GM12878 (cell line): ENCODE measurements around the gene MOBP. TPM values are rescaled to one million over a fixed set of nuclear protein-coding genes. Genes with fewer than 3 reads are reported as not detected.

ENCODE experiments used
- ATAC-seq: fragments of 200-7000 bp; cut with Tn5 transposase; 3 replicates; pipeline ENCODE4 v1.9.1; 2020; ENCODE audit warnings: mild to moderate bottlenecking, moderate library complexity
- BruUV-seq: library from RNA; stranded (reverse); fragments of 400-500 nt; replicated peaks from 2 replicates; lab custom pipeline; 2021; lab: Mats Ljungman, UMichigan
- CTCF ChIA-PET: fragments of 300-600 bp; sonication (Branson Sonifier 250); formaldehyde crosslinking; extraction: SDS; loops from one replicate; lab custom pipeline; 2021; ENCODE audit warnings: inconsistent platforms; lab: Yijun Ruan, JAX
- POLR2A ChIA-PET: fragments of 350-600 bp; formaldehyde crosslinking; extraction: SDS; loops from one replicate; lab custom pipeline; 2021; ENCODE audit warnings: inconsistent platforms; lab: Charles Lee
- RAD21 ChIA-PET: fragments of 300-600 bp; sonication (Branson Sonifier 250); formaldehyde crosslinking; loops from one replicate; lab custom pipeline; 2023; ENCODE audit warnings: antibody characterized with exemption; ENCODE audit not compliant: unreplicated experiment; lab: Charles Lee
- SMC1A ChIA-PET: fragments of 300-600 bp; sonication (Branson Sonifier 250); formaldehyde crosslinking; loops from one replicate; lab custom pipeline; 2023; ENCODE audit not compliant: unreplicated experiment, uncharacterized antibody; lab: Charles Lee
- DNase-seq: peaks from one replicate; pipeline ENCODE4 v3.0.0-alpha.2; 2011; ENCODE audit warnings: low read depth, low spot score
- FAIRE-seq: peaks from 3 replicates; lab custom pipeline; 2011; peaks lifted over from hg19 to GRCh38; lab: Jason Lieb, UNC
- H2AFZ ChIP-seq: 2 replicates; pipeline ENCODE4 v1.6.0; 2011; ENCODE audit warnings: low read depth, low read length, control low read depth; ENCODE audit not compliant: control insufficient read depth
- H3K27ac ChIP-seq: 2 replicates; pipeline ENCODE4 v1.5.1; 2011; ENCODE audit warnings: control low read depth; ENCODE audit not compliant: control insufficient read depth, insufficient read depth
- H3K27me3 ChIP-seq, 2 experiments: replicated peaks in 1 of 2; 2 replicates each; pipeline versions ENCODE4 v1.6.0 to v1.6.1; 2011; ENCODE audit warnings: low read length in 1 of 2; ENCODE audit not compliant: control insufficient read depth in 2 of 2, insufficient read depth in 2 of 2
- H3K36me3 ChIP-seq, 2 experiments: 2 replicates each; pipeline ENCODE4 v1.5.1; 2011; ENCODE audit warnings: low read length in 1 of 2; ENCODE audit not compliant: control insufficient read depth in 2 of 2, insufficient read depth in 2 of 2
- H3K4me1 ChIP-seq: 2 replicates; pipeline ENCODE4 v1.6.1; 2011; ENCODE audit warnings: mild to moderate bottlenecking, low read length, moderate library complexity, mixed read lengths; ENCODE audit not compliant: control insufficient read depth, insufficient read depth
- H3K4me2 ChIP-seq: 2 replicates; pipeline ENCODE4 v1.6.0; 2011; ENCODE audit warnings: control low read depth; ENCODE audit not compliant: control insufficient read depth, insufficient read depth
- H3K4me3 ChIP-seq: fragments of 200-600 bp; sonication (generic); 2 replicates; pipeline ENCODE4 v1.5.1; 2016
- H3K79me2 ChIP-seq: 2 replicates; pipeline ENCODE4 v1.6.0; 2011; ENCODE audit warnings: low read length; ENCODE audit not compliant: control insufficient read depth, insufficient read depth
- H3K9ac ChIP-seq: 2 replicates; pipeline ENCODE4 v1.8.0; 2011; ENCODE audit warnings: low read length, control low read depth, mixed read lengths; ENCODE audit not compliant: control insufficient read depth, insufficient read depth
- H3K9me3 ChIP-seq: replicated peaks from 3 replicates; pipeline ENCODE4 v1.5.1; 2011; ENCODE audit warnings: mild to moderate bottlenecking, low read length; ENCODE audit not compliant: control insufficient read depth, insufficient read depth
- H4K20me1 ChIP-seq: 2 replicates; pipeline ENCODE4 v1.6.0; 2011; ENCODE audit not compliant: control insufficient read depth, insufficient read depth
- CBFB ChIP-seq: IDR thresholded peaks from 2 replicates; pipeline ENCODE4 v1.6.1; 2016; ENCODE audit warnings: antibody characterized with exemption, low read depth
- FOXM1 ChIP-seq: IDR thresholded peaks from 2 replicates; pipeline ENCODE4 v1.6.1; 2012; ENCODE audit warnings: low read depth, mild to moderate bottlenecking, inconsistent platforms, low read length, moderate library complexity
- JUNB ChIP-seq: IDR thresholded peaks from 2 replicates; pipeline ENCODE4 v1.6.1; 2016; ENCODE audit warnings: antibody characterized with exemption, mild to moderate bottlenecking
- KAT2A ChIP-seq: conservative IDR thresholded peaks from 2 replicates; pipeline ENCODE4 v1.6.1; 2011; ENCODE audit warnings: low read depth, low read length; ENCODE audit not compliant: control insufficient read depth
- NFIC ChIP-seq: IDR thresholded peaks from 2 replicates; pipeline ENCODE4 v1.6.1; 2012; ENCODE audit warnings: low read depth, mild to moderate bottlenecking, inconsistent platforms, low read length, moderate library complexity
- NFYA ChIP-seq: IDR thresholded peaks from 2 replicates; pipeline ENCODE4 v1.6.1; 2011; ENCODE audit warnings: low read depth, mild to moderate bottlenecking, low read length, improper control_type of control experiment, borderline replicate concordance
- NR2F1 ChIP-seq: fragments of 450-650 bp; conservative IDR thresholded peaks from 2 replicates; pipeline ENCODE4 v1.6.1; 2017; ENCODE audit warnings: mild to moderate bottlenecking
- NRF1 ChIP-seq: conservative IDR thresholded peaks from 2 replicates; pipeline ENCODE4 v1.6.1; 2011; ENCODE audit warnings: mild to moderate bottlenecking, low read depth, low read length, improper control_type of control experiment
- ZNF207 ChIP-seq: fragments of 450-650 bp; IDR thresholded peaks from 2 replicates; pipeline ENCODE4 v1.6.1; 2014; ENCODE audit warnings: antibody characterized with exemption, mild to moderate bottlenecking, borderline replicate concordance
- ZNF274 ChIP-seq: IDR thresholded peaks from one replicate; pipeline ENCODE4 v1.8.0; 2011; ENCODE audit not compliant: insufficient read length, insufficient read depth
- ZNF592 ChIP-seq: fragments of 450-650 bp; IDR thresholded peaks from 2 replicates; pipeline ENCODE4 v1.6.1; 2017; ENCODE audit warnings: mild to moderate bottlenecking, moderate library complexity
- WGBS: methylation state at CpG from one replicate; pipeline ENCODE4 v1.1.6; 2016; ENCODE audit warnings: low lambda C conversion rate; ENCODE audit not compliant: insufficient replicate concordance, insufficient coverage; ENCODE audit errors: missing lambda C conversion rate; 5-methylcytosine and 5-hydroxymethylcytosine counted together
- in situ Hi-C: fragments of 300-500 bp; cut with MboI; formaldehyde crosslinking; loops from 9 replicates; pipeline ENCODE4 v1.14.3; 2018; ENCODE audit warnings: mixed read lengths
- intact Hi-C: fragments of 100-400 bp; cut with micrococcal nuclease; formaldehyde crosslinking; loops from one replicate; pipeline ENCODE4 v1.14.2; 2022; ENCODE audit not compliant: unreplicated experiment
- polyA plus RNA-seq, 11 experiments: library from polyadenylated mRNA; depleted of rRNA in 4 of 11; unstranded in 6 of 11; stranded (reverse) in 5 of 11; fragments of >200 nt; fragmentation: Nextera tagmentation in 4 of 11; fragmentation: Illumina TruSeq in 1 of 11; extraction: Ambion mirVana in 4 of 11; extraction: Trizol in 1 of 11; gene quantifications; 1 replicate in 1 of 11; 2 replicates in 10 of 11; pipeline versions ENCODE4 v1.2.1 to v1.2.3, GENCODE V29; 2011 to 2016; ENCODE audit warnings: inconsistent platforms in 2 of 11, missing spikeins in 2 of 11, low read depth in 1 of 11
- total RNA-seq, 4 experiments: library from RNA; depleted of rRNA in 3 of 4; stranded (reverse); fragments of >200 nt in 3 of 4; fragmentation: Illumina TruSeq in 1 of 4; extraction: Trizol in 1 of 4; gene quantifications; 2 replicates each; pipeline versions ENCODE4 v1.2.1 to v1.2.3, GENCODE V29; 2013 to 2021

MOBP gene
- total and polyA plus RNA-seq, 10 of the 15 experiments (the other 5 are each of a cell fraction or from before 2014, with no cell fraction given), result 0.04 to 0.09 (median 0.08) TPM; not detected in 5

GRCh38 chr3:39433642-39434041 lies 33.8 kb upstream of the MOBP start (continued):
- TF ChIP-seq ZNF592 (no peak), NR2F1 (no peak), ZNF207 (no peak), ZNF274 (no peak), KAT2A (no peak)

- Histone ChIP-seq H3K4me2 (no peak overlapping the region), H4K20me1 (no peaks in the 10 kb centered on the region), H3K27me3 (no peaks in the 10 kb centered on the region), H3K9ac (no peak overlapping the region), H3K4me1 (no peaks in the 10 kb centered on the region), H2AFZ (no peak overlapping the region), H3K79me2 (no peaks in the 10 kb centered on the region), H3K9me3 (no peaks in the 10 kb centered on the region), H3K4me3 (no peak overlapping the region), H3K36me3 (no peaks in the 10 kb centered on the region), H3K27ac (no peak overlapping the region)
- RAD21 ChIA-PET, result no interaction called here
- SMC1A ChIA-PET, result no interaction called here
- in situ Hi-C loops (no loop called here), intact Hi-C loops (no loop called here)
- no TSS peak for BruUV-seq
- no peak for TF ChIP-seq NFYA
- no peak for TF ChIP-seq NRF1
- TF ChIP-seq CBFB, result no peak
- TF ChIP-seq JUNB, result no peak
- no peak for TF ChIP-seq NFIC
- no peak for TF ChIP-seq FOXM1
- CTCF ChIA-PET, result no interaction called here
- no peak for FAIRE-seq
- DNase-seq, result no peak
- WGBS, result 2% methylated on average over 5 of the region's 5 CpGs
- POLR2A ChIA-PET, result no interaction called here
- ATAC-seq, result peak; percentile 92
Measured at GRCh38 chr3:39434574-39434973, 32.9 kb upstream of the MOBP start.
